IPS-18c (cell line): ENCODE results near the gene CDH4.

ENCODE experiments used
- H3K4me3 ChIP-seq: 2 replicates; pipeline ENCODE4 v1.7.0; 2013; ENCODE audit warnings: low read depth, mild to moderate bottlenecking, low read length, moderate library complexity; ENCODE audit not compliant: insufficient read depth
- H3K9me3 ChIP-seq: one replicate; pipeline ENCODE4 v1.6.1; 2013; ENCODE audit warnings: mild to moderate bottlenecking, low read length, moderate library complexity; ENCODE audit not compliant: control insufficient read depth, insufficient read depth

The CDH4 gene

GRCh38 chr20:61507778-61508177 lies 255.7 kb downstream of the CDH4 start:
- H3K4me3 ChIP-seq: no peak overlapping the region

GRCh38 chr20:61508301-61509096 lies 256.4 kb downstream of the CDH4 start:
- H3K9me3 ChIP-seq: no peaks in the 10 kb centered on the region
- H3K4me3 ChIP-seq: no peak overlapping the region

More at GRCh38 chr20:61507778-61508177, 255.7 kb downstream of the CDH4 start:
- H3K9me3 ChIP-seq: no peaks in the 10 kb centered on the region

- no peaks in the 10 kb centered on the region for H3K9me3 ChIP-seq
- H3K4me3 ChIP-seq: no peak overlapping the region
These were observed 258.8 kb downstream of the CDH4 start for GRCh38 chr20:61510778-61511330.

GRCh38 chr20:61512475-61512874 lies 260.4 kb downstream of the CDH4 start:
- no peak overlapping the region for H3K4me3 ChIP-seq
- H3K9me3 ChIP-seq: no peaks in the 10 kb centered on the region

- H3K4me3 ChIP-seq: no peak overlapping the region
- no peaks in the 10 kb centered on the region for H3K9me3 ChIP-seq
These were observed 261.3 kb downstream of the CDH4 start for GRCh38 chr20:61513124-61514017.

- H3K4me3 ChIP-seq: no peak overlapping the region
- H3K9me3 ChIP-seq: no peaks in the 10 kb centered on the region
These were observed 261.9 kb downstream of the CDH4 start for GRCh38 chr20:61514018-61514365.

- Histone ChIP-seq H3K9me3 (no peaks in the 10 kb centered on the region), H3K4me3 (no peak overlapping the region)
These were observed 262.3 kb downstream of the CDH4 start for GRCh38 chr20:61514396-61514795.

GRCh38 chr20:61514805-61515505 lies 262.9 kb downstream of the CDH4 start:
- Histone ChIP-seq H3K4me3 (no peak overlapping the region), H3K9me3 (no peaks in the 10 kb centered on the region)

GRCh38 chr20:61515922-61516321 lies 263.9 kb downstream of the CDH4 start:
- Histone ChIP-seq H3K9me3 (no peaks in the 10 kb centered on the region), H3K4me3 (no peak overlapping the region)

- Histone ChIP-seq H3K9me3 (no peaks in the 10 kb centered on the region), H3K4me3 (no peak overlapping the region)
These were observed 264.5 kb downstream of the CDH4 start for GRCh38 chr20:61516346-61517208.

GRCh38 chr20:61517419-61517818 lies 265.4 kb downstream of the CDH4 start:
- no peaks in the 10 kb centered on the region for H3K9me3 ChIP-seq
- H3K4me3 ChIP-seq: no peak overlapping the region

GRCh38 chr20:61518424-61518951 lies 266.4 kb downstream of the CDH4 start:
- H3K9me3 ChIP-seq: no peaks in the 10 kb centered on the region

GRCh38 chr20:61519488-61519887 lies 267.4 kb downstream of the CDH4 start:
- Histone ChIP-seq H3K4me3 (no peak overlapping the region), H3K9me3 (no peaks in the 10 kb centered on the region)

More at GRCh38 chr20:61518424-61518951, 266.4 kb downstream of the CDH4 start:
- H3K4me3 ChIP-seq: no peak overlapping the region

- H3K4me3 ChIP-seq: no peak overlapping the region
- no peaks in the 10 kb centered on the region for H3K9me3 ChIP-seq
These were observed 268.2 kb downstream of the CDH4 start for GRCh38 chr20:61520076-61520892.

GRCh38 chr20:61520893-61521460 lies 268.9 kb downstream of the CDH4 start:
- Histone ChIP-seq H3K9me3 (no peaks in the 10 kb centered on the region), H3K4me3 (no peak overlapping the region)
